Posterior cingulate gyrus (tissue), 11 donors: Measurements from ENCODE around the gene ALCAM.

ENCODE experiments used
- DNase-seq, 10 donors: peaks; one replicate each; pipeline versions ENCODE4 v3.0.0 to v3.0.0-alpha.2; 2020 to 2021; ENCODE audit warnings: mixed read lengths in 3 of 10
- intact Hi-C: fragments of 100-400 bp; cut with DNase I; formaldehyde crosslinking; loops from one replicate; pipeline ENCODE4 v1.15.1; 2023

ALCAM gene

GRCh38 chr3:105466495-105467404 lies 100.0 kb downstream of the ALCAM start:
- intact Hi-C loops = no loop called here
- no peak for DNase-seq

DNA sequence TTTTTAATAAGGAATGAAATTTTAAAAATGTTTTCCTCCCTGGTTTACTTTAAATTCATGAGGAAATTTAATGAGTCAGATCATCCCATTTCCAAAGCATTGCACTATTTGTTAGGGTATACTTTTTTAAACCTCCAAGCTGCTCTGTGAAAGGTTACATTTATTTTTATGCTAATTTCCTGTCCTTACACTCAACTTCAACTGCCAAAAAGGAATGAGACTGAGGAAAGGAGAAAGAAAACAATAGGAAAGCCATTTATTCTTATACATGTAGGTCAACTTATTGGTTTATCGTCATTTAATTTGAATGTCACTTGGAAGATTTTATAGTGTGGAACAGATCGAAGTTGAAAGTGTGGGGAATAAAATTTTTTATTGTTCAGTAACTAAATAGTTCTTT lies 104.1 kb downstream of the ALCAM start:
- intact Hi-C loops = no loop called here
- no peak for DNase-seq

GRCh38 chr3:105473521-105474223 lies 107.0 kb downstream of the ALCAM start:
- intact Hi-C loops = no loop called here

DNA sequence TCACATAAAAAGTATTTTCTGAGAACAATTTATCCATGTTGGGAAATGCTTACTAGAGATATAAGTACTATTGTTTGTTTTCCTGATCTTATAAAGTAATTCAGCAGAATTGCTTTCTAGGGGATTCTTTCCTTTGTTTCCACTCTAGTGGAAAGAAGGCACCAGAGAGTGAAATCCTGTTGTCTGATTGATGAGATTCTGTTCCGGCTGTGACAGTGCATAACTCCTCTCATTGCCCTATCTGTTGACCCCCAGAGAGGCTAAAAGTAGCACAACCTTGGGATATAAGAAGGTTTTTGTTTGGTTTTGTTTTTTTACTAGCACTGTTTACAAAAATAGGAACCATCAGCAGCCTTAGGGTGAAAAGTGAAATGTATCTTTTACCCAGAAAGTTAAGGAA lies 114.1 kb downstream of the ALCAM start:
- intact Hi-C loops = no loop called here
- DNase-seq = no peak

More at GRCh38 chr3:105473521-105474223, 107.0 kb downstream of the ALCAM start:
- DNase-seq = no peak

DNA sequence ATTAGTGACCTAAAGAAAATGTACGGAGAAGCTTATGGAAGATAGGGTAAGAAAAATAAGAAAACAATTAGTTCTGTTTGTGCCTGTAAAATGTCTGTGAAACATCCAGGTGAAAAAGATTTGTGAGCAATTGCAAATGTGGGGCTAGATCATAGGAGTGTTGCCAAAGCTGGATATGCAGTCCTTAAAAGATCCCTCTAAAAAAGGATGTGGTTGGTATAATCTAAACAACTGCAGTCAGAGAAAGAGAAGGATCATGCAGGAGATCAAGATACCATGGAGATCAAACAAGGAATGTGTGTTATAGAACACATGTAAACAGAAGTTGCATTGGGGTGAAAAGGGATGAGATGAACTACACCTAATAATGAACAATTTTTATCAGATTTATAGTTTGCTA lies 116.8 kb downstream of the ALCAM start:
- intact Hi-C loops = no loop called here
- DNase-seq = no peak

DNA sequence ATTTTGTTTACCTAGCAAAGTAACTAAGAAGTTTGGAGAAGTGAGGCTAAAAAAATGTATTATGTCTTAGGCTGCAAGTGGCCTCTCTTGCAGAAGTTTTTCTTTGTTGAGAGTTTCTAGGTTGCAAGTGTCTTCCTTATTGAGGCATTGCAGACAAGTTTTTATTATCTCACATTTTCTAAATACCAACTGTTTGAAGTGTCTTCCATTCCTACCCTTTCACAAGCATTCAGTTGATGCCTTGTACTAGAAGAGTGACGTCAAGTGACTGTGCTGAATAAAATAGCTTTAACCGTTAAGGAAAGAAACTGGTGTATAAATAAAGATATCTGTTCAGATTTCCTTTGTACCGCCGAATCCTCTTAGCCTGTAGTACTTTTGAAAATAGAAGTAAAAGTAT lies 123.3 kb downstream of the ALCAM start:
- intact Hi-C loops = no loop called here
- no peak for DNase-seq

GRCh38 chr3:105493305-105493892 lies 126.7 kb downstream of the ALCAM start:
- DNase-seq = no peak
- intact Hi-C loops = no loop called here

DNA sequence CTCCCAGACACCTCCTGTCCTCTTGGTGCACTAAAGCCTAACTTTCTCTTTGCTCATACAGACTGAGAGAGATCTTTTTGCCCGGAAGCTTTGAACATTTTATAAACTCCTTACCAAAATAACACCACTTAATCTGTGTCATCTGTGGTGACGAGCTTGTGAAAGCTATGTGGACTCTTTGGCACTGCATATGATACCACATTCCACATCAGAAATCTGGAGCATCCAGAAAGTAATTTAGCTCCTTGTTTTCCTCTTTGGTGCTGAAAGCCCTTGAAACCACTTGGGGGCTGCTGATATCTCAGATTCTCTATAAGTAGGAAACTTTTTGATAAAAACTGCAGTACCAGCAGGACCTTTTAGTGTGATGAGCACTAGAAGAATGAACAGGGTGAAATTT lies 128.3 kb downstream of the ALCAM start:
- intact Hi-C loops = no loop called here
- DNase-seq = no peak

GRCh38 chr3:105496343-105496742 lies 129.6 kb downstream of the ALCAM start:
- DNase-seq = no peak
- intact Hi-C loops = no loop called here

GRCh38 chr3:105497386-105497785 lies 130.7 kb downstream of the ALCAM start:
- intact Hi-C loops = no loop called here
- DNase-seq = no peak

GRCh38 chr3:105499961-105500360 lies 133.3 kb downstream of the ALCAM start:
- DNase-seq = no peak
- intact Hi-C loops = no loop called here

- intact Hi-C loops = no loop called here
Observed at GRCh38 chr3:105502333-105502732, 135.6 kb downstream of the ALCAM start.

GRCh38 chr3:105503191-105503593 lies 136.5 kb downstream of the ALCAM start:
- DNase-seq = no peak
- intact Hi-C loops = no loop called here

More at GRCh38 chr3:105502333-105502732, 135.6 kb downstream of the ALCAM start:
- DNase-seq = no peak

- intact Hi-C loops = no loop called here
Observed at GRCh38 chr3:105504440-105504951, 137.8 kb downstream of the ALCAM start.

DNA sequence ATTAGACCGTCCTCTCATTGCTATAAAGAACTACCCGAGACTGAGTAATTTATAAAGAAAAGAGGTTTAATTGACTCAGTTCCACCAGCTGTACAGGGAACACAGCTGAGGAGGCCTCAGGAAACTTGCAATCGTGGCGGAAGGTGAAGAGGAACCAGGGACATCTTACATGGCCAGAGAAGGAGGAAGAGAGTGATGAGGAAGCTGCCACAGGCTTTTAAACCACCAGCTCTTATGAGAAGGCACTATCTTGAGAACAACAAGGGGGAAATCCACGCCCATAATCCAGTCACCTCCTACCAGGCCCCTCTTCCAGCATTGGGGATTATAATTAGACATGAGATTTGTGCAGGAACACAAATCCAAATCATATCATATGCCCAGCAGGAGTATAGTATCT lies 138.5 kb downstream of the ALCAM start:
- no peak for DNase-seq
- intact Hi-C loops = no loop called here

More at GRCh38 chr3:105504440-105504951, 137.8 kb downstream of the ALCAM start:
- peak in 4 of 10 donors; percentile 17 to 81 (median 48) for DNase-seq

DNA sequence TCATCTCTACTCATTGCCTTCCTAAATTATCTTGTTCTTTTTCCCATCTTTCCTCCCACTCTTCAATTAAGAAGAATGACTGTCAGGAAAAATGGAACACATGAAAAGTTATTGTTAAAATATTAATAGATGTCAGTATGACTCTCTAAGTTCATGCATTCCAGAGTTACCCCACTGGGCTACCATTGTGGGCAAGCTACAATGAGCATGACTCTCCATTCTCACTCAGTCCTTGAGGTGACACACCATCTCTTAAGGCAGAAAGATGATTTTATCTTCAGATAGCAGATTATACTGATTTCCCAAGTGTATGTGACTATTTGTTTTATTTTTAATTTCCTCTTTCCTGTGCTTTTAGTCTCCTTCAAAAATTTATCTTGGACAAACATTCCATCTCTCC lies 144.3 kb downstream of the ALCAM start:
- no peak for DNase-seq
- intact Hi-C loops = no loop called here

DNA sequence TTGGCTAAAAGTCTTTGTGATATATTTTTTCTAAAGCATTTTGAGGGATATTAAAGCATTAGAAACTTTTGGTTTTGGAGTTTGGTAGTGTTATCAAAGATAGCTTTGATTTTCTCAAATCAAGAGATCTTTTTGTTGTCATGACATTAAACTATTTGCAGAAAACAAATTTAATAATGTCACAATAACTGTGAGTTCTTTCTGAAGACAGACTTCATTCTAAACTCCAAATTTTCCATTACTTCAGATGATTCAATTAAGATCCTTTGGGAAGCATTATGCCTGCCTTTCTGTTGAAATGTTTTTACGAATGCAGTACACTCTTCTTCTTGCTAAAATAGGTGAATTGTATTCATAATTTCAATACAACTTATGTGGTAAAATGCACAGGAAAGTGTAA lies 145.4 kb downstream of the ALCAM start:
- intact Hi-C loops = no loop called here
- DNase-seq = no peak

GRCh38 chr3:105513042-105513441 lies 146.3 kb downstream of the ALCAM start:
- no peak for DNase-seq
- intact Hi-C loops = no loop called here

DNA sequence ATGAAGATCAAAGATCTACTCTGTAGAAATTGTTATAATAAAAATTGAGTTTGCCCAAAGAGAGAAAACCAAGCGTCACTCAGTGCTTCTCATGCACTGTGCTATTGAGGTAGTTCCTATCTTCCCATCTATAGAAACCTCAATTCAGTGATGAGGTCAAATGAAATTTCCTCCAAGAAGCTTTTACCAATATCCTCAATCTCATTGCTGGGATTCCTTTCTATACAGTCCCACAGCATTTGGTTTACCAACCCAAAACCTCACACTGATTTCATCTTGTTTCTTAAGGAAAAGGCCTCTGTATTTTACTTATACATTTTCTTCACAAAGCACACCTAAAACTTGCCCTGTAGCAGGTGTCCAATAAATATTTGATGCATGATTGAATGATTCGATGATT lies 147.2 kb downstream of the ALCAM start:
- no peak for DNase-seq
- intact Hi-C loops = no loop called here

- intact Hi-C loops = loop anchor here (5.0 kb wide), 1 partner anchor 68 kb away; no protein-coding TSS in a partner anchor
- DNase-seq = no peak
Observed at GRCh38 chr3:105515372-105515771, 148.7 kb downstream of the ALCAM start.

GRCh38 chr3:105516972-105517371 lies 150.3 kb downstream of the ALCAM start:
- DNase-seq = peak in 2 of 10 donors; percentile 34 to 84
- intact Hi-C loops = loop anchor here (5.0 kb wide), 1 partner anchor 70 kb away; no protein-coding TSS in a partner anchor
